NCI-H2107 treated with DMSO at 0.1 percent for 48 hours (cell line): ENCODE measurements around the gene ARHGAP15.
"Not testable (repeated sequence)": the region's sequence is repeated elsewhere in the genome, so short reads cannot be mapped to it uniquely, and the experiment has no call there.

Experiments
- DNase-seq: peaks from one replicate; lab custom pipeline; 2025; ENCODE audit not compliant: unreplicated experiment; lab: John Stamatoyannopoulos, UW

The ARHGAP15 gene

GRCh38 chr2:143128681-143129580 lies at the start of gene ARHGAP15:
ARHGAP15 (plus strand) TSS chr2:143129419.
- no peak for DNase-seq

GRCh38 chr2:143081616-143082015 lies 47.6 kb upstream of the ARHGAP15 start:
- no peak for DNase-seq

GRCh38 chr2:143083636-143084035 lies 45.6 kb upstream of the ARHGAP15 start:
- DNase-seq, result no peak

DNA sequence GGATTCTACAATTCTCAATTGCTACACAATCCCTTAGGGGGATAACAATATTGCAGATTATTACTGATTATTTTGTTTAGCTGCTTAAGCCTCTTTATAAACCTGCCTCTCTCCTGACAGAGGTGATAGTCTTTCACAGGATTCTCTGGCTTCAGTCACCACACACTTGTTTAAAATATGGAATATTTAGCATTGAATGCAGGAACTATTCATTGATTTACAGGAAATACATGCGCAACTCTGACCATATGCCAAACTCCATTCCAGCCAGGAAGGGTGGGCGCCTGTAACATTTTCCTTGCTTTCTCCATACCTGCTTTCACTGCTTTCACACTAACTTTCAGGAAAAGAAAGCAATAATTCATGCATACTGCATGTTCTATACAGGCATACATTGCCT lies 44.8 kb upstream of the ARHGAP15 start:
- DNase-seq, result no peak

DNA sequence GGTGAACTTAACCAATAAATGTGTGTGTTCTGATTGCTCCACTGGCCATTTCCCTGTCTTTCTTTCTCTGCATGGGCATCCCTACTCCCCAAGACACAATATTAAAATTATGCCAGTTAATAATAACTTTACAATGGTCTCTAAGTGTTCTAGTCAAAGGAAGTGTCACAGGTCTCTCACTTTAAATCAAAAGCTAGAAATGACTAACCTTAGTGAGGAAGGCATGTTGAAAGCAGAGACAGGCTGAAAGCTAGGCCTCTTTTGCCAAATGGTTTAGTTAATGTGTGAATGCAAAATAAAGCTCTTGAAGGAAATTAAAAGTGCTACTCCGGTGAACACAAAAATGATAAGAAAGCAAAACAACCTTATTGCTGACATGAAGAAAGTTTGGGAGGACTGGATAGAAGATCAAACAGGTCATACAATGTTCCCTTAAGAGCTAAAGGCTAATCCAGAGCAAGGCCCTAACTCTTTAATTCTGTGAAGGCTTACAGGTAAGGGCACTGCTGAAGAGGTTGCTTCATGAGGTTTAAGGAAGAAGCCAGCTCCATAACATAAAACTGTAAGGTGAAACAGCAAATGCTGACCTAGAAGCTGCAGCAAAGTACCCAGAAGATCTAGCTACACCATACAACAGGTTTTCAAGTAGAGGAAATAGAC lies 44.0 kb upstream of the ARHGAP15 start:
- DNase-seq, result no peak

DNA sequence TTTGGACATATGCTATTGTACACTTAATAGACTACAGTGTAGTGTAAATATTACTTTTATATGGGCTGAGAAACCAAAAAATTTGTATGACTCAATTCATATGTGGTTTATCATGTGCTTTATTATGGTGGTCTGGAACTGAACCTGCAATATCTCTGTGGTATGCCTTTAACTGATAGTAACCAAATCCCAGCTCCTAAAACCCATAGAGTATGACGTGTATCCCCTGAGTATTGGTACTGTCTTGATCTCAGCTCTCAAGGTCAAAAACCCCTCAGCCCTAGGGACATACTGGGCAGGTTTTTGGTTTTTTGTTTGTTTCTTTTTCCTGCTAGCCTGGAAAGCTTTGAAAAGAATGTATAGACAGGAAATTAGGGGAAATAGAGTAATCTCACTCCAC lies 42.2 kb upstream of the ARHGAP15 start:
- no peak for DNase-seq

DNA sequence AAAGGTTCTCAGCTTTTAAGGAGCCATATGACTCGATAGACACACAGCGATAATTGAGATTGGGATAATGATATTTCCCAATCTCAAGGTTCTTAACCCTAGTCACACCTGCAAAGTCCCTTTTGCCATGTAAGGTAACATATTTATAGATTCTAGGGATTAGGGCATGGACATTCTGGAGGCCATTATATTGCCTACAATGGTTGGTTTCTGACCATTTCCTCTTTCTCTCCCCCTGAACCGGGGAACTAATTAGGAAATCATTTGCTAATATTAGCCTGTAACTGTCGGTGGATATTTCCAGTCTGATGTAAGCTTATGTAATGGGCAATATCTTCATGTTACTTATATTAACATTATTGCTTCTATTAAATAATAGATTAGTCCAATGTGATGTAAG lies 40.8 kb upstream of the ARHGAP15 start:
- no peak for DNase-seq

DNA sequence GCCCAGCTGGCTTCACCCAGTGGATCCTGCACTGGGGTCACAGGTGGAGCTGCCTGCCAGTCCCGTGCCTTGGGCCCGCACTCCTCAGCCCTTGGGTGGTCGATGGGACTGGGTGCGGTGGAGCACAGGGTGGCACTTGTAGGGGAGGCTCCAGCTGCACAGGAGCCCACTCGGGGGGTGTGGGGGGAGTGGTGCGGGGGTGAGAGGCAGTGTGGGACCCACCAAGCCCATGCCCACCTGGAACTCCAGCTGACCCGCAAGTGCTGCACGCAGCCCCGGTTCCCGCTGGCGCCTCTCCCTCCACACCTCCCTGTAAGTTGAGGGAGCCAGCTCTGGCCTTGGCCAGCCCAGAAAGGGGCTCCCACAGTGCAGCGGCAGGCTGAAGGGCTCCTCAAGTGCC lies 39.7 kb upstream of the ARHGAP15 start:
- not testable (repeated sequence) for DNase-seq

GRCh38 chr2:143110758-143111428 lies 18.3 kb upstream of the ARHGAP15 start:
- peak; percentile 8 for DNase-seq

GRCh38 chr2:143117225-143117624 lies 12.0 kb upstream of the ARHGAP15 start:
- no peak for DNase-seq

- DNase-seq, result no peak
These were observed 8.1 kb upstream of the ARHGAP15 start for GRCh38 chr2:143121079-143121478.

DNA sequence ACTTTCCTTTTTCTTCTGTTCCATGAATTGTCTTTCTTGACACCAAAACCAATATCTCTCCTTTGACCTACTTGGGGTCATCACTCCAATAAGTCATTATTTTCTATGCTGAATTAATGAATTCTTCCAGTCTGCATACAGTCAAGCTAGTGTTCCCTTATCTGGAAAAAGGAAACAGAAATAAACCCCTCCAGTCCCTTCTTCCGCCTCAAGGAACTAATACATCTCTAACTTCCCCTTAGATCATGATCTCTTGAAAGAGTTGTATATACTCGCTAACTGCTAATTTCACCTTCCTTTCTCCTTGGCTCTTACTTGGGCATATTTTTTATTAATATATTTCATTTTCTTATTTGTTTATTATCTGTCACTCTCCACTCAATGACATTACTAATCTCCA lies 7.3 kb upstream of the ARHGAP15 start:
- DNase-seq, result no peak

GRCh38 chr2:143123911-143124310 lies 5.3 kb upstream of the ARHGAP15 start:
- DNase-seq, result no peak

GRCh38 chr2:143124445-143124844 lies 4.8 kb upstream of the ARHGAP15 start:
- DNase-seq, result no peak

DNA sequence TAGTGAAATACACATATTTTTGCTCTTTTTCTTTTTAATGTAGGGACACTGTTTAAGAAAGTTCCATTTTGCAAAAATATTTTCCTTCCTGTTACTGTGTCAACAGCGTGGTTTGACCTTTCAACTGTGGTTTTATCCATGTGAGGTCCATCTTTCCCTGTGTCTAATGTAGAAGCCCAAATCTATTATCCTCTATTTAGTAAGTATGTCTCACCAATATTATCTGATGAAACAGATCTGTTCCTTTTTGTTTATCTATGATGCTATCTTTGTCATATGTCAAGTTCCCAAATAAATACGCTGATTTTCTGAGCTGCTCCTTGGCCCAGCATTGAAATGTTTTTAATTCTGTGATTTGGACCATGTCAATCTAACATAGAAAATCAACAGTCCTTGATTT lies 3.5 kb upstream of the ARHGAP15 start:
- DNase-seq, result no peak

GRCh38 chr2:143132355-143132754 lies 3.1 kb downstream of the ARHGAP15 start:
- DNase-seq, result no peak

DNA sequence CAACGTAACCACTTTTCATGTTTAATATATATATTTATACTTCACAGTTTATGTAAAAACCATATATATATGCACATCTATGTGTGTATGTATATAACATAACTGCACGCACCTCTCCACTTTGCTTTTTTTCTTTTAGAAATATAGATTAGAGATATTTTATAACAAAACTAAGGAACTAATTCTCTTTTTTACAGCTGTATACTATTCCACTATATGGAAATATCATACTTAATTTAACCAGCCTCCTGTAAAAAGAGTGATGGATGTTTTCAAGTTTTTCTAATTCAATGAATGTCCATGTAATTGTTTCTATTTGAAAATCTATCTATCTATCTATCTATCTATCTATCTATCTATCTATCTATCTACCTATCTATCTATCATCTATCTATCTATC lies 4.6 kb downstream of the ARHGAP15 start:
- DNase-seq, result no peak

DNA sequence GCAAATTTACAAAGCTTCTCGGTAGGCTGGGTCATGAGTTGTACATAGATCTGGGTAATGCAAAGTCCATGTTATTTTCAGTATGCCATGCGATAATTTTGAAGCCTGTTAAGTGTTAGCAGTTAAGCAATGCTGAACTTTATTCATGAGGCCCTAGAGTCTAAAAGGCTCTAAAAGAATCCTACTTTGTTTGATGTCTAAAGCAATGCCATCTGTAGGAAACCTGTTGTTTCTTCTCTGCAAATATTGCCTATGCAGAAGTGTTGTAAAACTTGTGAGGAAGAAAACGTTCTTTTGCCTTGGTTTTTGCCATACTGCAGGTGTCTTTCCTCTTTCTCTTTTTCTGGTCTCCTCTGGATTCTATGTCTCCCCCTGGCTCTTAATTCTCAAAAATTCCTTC lies 9.1 kb downstream of the ARHGAP15 start:
- DNase-seq, result no peak

DNA sequence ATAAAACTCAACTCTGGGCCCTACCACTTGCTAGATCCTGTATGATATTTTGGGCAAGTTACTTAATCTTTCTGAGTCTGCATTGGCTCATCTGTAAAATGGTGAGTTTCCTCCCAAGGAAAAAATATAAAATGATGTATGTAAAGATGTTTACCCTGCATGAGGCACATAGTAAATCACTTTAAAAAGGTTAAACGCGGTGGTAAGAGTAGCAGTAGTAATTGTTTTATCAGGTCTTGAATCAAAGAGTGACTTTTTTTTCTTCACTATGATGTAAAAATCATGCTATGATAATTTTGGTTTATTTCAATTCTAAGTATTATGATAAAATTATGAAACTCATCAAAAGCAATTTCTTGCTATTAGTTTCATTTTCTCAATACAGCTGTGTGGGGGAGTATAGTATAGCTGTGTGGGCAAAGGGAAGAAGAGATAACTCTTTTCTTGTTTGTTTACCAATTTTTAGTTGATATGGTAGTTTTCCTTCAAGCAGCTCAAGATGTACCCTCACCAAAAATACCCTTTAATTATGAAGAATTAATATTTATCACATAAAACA lies 10.7 kb downstream of the ARHGAP15 start:
- DNase-seq, result no peak

DNA sequence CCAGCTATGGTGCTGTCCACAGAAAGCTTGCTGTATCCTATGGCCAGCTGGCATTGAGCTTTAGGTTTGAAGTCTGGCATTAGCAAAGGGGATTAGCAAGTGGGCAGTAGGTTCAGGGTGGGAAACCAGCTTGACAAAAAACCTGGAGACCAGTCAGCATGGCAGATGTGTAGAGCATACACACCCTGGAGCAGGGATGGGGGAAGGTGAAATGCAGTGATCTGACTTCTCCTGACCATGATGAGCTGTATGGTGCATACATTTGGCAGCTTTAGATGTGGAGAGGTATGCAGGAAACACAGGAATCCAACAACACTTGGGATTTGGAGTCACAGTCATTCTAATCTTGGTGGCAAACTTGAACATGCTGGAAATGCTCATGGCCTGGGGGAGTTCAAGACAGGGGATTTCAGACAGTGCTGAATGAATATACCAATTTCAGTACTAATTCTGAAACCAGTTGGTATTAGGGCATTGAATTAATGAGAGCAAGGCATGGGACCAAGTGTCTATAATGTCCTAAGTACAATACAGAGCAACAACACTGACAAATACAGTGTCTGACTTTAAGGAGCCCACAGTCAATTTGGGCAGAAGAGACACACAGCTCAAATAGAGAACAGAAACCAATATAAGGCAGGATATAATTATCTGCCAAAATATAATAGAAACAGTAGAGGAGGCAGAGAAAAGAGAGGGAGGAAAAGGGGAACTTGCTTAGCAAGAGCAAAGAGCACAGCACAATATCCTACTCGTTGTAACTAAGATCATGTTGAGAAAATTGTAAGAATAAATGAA lies 11.8 kb downstream of the ARHGAP15 start:
- DNase-seq, result no peak

GRCh38 chr2:143142598-143142997 lies 13.4 kb downstream of the ARHGAP15 start:
- DNase-seq, result no peak
